ENCODE results near the gene SPIRE1.

Gene SPIRE1

DNA sequence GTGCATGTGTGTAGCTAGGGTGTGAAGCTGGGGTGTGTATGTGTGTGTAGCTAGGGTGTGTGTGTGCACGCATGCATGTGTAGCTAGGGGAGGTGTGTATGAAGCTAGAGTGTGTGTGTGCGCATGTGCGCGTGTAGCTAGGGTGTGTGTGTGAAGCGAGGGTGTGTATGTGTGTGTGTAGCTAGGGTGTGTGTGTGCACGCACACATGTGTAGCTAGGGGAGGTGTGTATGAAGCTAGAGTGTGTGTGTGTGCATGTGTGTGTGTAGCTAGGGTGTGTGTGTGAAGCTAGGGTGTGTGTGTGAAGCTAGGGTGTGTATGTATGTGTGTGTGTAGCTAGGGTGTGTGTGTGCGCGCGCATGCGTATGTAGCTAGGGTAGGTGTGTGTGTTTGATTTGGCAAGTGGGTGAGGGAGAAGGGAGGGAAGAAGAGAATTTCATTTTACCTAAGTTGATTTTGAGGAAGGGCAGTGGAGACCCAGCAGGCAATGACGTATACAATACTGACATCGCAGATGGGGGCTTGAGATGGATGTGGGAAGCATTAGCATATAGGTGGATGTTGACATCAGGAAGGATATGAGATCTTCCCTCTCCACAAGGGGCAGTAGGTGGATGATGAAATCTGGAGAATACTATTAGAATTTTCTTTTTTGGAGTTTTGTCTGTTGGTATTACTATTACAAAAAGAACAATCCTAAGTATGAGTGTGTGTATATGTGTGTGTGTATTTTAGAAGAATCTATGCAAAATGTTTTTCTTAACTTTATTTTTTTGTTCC, 179.4 kb downstream of the SPIRE1 start:
- no peak for DNase-seq

DNA sequence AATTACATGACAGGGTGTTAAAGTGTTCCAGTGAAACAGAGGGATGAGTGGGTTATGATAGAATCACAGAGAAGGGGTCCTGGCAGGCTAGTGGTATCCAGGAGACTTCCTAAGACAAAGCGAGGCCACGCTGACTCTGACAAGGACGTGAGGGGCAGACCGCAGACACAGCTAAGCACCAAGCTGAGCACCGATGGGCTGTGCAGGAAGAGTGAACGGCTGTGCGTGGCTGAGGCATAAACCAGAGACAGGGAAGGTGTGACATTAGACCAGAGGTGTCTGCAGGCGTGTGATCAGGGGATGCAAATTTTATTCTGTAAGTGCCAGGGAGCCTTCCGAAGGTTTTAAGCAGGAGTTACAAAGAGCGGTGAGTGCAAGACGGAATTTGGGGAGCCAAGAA, 180.3 kb downstream of the SPIRE1 start:
- peak; percentile 2 for DNase-seq

DNA sequence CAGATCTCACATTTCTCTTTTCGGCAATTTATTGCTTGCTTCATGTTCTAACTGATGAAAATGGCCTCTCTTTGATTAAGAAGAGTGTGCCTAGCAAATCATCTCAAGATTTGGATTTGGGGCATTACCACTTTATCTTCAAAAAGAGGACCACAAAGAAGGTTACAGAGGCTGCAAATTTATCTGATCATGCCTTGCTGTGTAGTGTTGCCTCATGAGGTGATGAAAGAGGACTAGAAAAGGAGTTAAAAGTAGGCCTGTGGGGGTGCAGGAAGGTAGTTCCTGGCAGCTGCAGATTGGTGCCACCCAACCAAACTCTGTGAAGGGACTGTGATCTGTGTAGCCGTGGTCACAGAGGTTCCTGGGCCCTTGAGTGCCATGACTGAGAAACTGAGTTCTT, 181.0 kb downstream of the SPIRE1 start:
- DNase-seq, result no peak

DNA sequence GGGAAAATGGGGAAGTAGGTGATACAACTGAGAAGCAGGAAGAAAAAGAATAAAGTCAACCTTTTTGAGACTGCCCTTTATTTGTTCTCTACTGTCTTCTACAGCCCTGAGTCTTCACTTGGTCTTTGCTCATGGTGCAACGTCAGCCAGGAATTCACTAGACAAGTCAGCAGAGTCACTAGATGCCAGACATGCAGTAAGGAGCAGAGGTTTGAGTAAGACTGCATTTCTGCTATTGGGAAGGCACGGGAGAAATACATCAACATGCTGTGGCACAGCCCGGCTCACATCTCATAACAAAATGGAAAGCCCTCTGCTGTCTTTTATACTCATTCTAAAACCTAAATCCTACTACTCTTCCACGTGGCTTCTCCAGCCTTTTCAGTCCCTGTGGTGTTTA, 183.0 kb downstream of the SPIRE1 start:
- DNase-seq, result no peak

DNA sequence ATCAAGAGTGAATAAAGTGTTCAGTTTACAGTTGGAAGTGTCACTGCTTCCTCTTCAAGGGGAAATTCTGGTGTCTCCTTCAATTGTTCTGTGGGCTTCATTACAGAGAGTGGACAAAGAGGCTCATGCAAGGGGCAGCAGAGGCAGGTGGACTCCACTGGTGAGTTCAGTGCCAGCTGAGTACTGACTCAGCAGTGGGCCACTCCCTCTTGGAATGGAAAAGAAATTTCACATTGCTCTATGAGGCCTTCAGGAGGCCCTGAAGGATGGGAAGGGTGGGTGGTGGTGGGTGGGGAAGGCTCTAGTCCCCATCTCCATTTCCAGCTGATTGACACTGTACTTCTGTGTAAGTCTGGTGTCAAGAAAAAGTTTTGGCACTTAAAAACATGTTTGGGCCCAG, 183.8 kb downstream of the SPIRE1 start:
- DNase-seq, result no peak

DNA sequence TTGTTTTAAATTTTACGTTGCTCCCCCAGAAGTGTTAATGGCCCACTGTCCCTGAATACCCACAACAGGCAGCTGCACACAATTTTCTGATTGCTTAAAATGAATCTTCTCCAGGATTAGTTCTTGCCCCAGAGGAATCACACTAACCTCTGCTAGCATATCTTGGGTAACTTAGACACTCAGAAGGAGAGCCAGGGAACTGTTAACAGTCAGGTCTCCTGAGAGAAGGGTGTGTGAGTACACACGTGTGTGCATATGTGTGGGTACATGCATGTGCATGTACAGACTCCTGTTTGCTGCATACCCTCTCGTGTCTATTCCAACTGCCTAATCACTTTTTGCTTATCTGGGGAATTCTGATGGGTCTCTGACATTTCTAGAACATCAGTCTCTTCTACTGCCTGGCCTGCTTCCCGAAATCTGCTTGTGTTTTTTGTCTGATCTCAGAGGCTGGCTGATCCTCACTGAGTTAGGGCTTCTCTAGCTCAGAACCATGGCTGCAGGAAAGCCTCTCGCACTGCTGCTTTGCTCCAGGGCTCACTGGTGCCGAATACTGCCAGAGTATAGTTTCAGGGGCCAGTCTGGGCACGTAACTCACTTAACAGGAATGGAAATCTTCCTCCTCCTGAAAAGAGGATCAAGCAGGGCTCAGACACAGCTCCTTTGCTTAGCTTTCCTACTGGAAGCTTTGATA, 187.4 kb downstream of the SPIRE1 start:
- no peak for DNase-seq

DNA sequence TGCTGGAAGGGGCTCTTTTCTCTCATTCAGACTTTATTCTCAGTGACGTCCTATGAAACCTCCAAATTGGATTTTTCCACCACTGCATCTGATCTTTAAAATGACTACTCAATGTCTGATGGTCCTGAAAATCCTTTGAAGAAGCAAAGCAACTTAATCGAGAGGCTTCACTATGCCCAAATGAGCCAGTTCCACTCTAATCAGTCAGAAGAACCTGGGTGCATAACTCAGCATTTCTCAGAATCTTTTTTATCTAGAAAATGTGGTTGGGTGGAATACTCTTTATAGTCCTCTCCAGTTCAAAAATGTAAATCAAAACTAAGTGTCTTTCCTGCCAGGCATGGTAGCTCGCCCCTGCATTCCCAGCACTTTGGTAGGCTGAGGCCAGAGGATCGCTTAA, 189.5 kb downstream of the SPIRE1 start:
- no peak for DNase-seq

DNA sequence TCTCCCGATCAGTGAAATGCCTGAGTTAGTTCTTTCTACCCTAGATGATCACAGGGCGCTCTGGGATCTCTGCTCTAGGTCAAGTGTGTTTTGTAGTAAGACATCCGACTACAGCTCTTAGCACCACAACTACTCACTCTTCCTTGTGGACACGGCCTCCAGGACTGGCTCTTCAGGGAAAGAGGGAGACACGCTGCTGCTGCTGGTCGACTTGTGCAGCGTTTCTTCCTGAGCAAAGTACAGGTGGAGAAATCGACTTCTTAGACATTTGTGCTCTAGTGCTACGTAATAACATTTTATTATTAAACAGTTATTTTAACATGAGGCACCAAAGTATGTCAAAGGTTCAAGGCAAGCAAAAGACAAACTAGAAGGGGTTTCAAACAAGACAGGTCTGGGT, 193.2 kb downstream of the SPIRE1 start:
- no peak for DNase-seq

DNA sequence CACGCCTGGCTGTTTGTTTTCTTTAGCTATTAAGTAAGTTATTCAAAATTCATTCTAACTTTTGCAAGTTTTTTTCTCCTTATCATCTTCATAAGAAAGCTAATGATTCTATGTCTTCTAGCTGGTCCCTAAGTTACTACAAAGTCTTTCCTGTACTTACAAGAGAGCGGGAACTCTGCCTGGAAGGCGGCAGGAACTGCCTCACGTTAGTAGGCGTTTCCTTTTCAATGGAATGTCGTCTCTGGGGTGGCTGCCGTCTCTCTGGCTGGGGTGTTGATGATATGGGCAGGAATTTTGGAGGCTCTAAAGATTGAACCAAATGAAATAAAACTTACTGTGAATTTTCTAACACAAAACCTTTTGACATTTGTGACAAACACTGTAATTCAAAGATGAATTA, 194.7 kb downstream of the SPIRE1 start:
- no peak for DNase-seq

DNA sequence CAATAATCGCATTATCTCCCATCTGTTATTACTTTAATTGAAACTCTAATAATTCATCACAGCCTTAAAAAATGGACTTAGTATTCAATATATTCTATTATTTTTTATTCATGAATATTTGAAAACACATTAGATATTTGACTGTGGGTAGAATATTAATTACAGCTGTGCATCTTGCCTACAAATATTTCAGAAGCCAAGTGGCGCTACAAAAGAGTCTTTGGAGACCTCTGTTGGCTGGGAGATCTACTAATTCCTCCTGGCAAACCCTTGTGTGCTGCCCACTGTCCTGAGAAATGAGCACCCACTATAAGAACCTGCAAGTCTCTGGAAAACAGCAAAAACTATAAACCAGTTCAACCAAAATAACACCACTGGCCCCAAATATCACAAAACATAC, 195.7 kb downstream of the SPIRE1 start:
- DNase-seq, result no peak

DNA sequence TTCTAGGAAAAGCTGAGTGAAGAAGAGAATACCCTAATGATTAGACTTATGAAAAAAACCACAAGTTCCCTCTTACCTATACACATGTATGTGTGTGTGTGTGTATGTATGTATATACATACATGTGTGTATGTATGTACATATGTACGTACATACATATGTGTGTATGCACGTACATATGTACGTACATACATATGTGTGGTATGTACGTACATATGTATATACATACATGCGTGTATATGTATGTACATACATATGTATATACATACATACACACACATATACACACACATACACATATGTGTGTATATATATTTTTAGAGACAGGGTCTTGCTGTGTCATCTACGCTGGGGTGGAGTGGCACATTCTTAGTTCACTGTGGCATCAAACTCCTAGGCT, 196.6 kb downstream of the SPIRE1 start:
- no peak for DNase-seq

DNA sequence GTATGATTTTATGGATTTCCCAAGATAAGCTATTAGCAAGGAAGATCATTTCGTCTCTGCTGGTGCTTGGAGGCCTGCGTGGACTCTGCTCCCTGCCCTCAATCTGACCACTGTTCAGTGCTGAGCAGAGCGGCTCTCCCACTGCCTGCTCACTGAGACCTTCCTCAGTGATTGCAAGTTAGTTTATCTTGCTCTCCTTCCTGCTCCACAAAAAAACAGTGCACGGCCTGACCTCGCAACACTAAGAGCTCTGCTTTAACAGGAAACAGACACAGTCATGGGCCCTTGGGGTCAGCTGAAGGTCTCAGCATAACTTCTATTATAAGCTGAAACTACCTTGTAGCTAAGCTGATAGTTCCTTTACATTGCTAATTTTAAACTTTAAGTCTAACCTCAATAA, 197.0 kb downstream of the SPIRE1 start:
- DNase-seq, result no peak

DNA sequence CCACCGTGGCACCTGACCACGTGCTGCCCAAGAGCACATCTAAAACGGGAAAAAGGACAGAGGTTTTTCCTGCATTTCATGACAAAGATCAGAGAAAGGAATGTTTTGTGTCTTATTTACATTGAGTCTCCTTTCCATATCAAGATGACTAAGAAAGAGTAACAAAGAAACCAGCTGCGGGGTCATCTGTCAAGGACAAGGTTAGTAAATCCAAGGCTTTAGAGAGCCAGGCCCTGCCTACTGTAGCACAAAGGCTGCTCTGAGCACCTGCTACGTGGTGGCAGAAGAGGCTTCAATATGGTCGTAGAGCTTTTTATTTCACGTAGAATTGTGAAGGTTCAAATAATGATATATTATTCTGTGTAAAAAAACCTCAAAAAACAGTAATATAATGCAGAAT, 199.1 kb downstream of the SPIRE1 start:
- DNase-seq, result no peak

DNA sequence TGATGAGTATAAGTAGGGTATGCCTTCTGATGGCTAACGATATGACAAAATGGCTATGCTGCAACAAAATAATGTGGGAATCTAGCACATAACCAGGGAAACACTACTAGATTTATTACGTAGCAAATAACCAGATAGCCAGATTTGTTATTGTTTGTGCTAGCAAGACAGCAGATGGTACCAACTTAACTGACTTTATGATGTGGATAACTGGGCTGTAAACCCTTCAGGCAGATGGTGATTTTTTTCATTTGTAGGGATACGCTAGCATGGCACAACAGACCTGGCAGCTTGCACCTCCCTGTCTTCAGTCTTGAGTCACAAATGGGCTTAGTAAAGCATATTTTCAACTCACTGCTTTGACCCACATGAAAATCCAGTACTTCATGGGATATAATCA, 201.5 kb downstream of the SPIRE1 start:
- DNase-seq, result no peak

DNA sequence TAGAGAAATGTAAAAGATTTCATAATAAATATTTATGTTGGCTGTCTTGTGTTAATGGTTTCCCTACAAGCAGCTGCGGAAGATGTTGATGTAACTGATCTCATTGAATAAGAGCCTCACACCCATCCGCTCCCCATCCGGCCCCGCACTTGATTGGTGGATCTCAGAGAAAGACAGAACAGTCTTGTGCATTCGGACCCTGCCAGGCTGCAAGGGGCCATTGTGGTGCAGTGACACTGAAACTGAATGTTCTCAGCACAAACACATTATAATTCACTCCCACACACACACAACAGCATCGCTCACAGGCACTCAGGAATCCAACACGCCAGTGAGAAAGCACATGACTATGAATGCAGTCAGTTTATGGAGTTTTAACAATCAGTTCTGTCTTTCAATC, 202.4 kb downstream of the SPIRE1 start:
- DNase-seq, result no peak

DNA sequence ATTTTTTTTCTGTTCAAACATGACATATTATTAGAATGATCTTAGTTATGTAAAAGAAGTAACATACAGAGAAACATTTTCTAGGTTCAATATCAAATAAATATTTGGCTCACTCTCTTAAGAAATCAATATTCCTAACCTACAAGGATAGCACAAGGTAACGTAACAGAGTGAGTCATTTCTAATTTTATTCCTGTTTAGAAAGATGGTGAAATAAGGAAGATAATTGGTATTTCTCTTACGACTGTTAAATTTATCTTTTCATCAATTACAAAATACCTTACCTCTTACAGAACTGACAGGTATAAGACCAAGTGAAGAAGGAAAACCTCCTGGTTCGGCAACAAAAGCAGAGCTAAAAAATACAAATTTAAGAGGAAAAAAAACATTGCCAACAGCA, 205.1 kb downstream of the SPIRE1 start:
- no peak for DNase-seq

DNA sequence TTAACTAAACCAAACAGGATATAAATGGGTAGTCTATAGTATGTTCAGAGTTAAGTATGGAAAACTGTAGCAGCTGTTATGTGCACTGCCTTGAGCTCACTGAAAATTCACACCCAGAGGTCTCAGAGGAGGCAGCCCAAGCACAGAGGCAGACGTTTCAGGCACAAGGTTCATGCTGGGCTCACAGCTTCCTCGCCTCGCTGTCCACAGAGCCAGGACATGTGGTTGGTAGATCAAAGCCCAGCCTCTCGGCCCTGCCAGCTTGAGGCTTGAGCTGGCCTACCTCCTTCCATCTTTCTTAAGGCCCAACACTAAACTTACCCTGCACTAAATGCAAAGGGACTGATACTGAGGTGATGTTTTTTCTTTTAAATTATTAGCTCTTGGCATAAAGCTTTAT, 206.5 kb downstream of the SPIRE1 start:
- no peak for DNase-seq

DNA sequence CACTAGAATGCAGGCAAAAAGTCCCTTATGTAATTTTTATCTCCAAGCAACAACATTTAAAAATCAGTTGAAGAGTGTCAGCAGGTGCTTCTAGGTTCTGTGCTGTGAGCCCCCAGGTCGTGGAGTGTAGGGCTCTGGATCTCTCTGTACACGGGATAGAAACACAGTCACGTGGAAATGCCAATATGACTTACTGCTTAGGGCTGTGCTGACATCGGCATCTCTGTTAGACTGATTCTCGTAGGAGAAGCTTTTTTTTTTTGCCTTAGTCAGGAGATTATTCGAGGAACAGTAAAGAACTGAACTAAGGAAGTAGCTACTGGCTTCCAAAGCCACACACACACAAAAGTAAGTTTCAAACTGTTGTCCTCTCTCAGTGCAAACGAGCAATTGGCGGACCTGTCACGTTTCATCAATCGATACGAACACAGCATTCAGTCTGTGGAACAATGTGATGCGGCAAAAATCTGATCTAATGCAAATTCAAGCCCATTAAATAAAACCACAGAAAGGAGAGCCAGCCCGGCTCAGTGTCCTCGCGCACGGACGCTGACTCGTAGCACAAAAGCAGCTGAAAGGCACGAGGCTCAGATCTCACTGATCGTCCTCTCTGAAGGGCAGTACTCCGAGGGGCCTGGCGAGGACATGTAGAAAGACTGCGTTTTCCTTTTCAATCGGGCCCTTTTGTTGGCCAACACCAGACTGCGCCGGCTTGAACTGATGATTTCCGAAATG, 208.7 kb downstream of the SPIRE1 start:
- no peak for DNase-seq

DNA sequence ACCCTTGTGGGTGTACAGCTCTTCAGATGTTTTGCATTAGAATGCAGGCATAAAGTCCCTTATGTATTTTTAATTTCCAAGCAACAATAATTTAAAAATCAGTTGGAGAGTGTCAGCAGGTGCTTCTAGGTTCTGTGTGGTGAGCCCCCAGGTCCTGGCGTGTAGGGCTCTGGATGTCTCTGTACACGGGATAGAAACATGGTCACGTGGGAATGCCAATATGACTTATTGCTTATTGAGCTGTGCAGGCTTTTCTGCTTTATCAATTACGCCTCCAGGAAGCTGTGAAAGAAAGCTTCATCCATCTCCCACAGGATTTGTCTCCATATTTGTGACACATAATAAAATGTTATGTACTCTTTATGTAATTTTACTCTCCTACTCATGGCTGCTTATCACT, 212.4 kb downstream of the SPIRE1 start:
- DNase-seq, result no peak

DNA sequence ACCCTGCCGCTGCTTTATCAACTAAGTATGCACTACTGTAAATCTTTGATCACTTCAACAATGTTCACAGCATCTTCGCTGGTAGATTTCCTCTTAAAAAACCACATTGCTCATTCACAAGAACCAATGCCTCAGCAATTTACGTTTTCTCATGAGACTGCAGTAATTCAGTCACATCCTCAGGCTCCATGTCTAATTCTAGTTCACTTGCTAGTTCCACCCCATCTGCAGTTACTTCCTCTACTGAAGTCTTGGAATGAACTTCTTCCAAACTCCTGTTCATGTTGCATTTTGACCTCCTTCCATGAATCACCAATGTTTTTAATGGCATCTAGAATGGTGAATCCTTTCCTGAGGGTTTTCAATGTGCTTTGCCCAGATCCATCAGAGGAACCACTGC, 214.4 kb downstream of the SPIRE1 start:
- DNase-seq, result no peak

DNA sequence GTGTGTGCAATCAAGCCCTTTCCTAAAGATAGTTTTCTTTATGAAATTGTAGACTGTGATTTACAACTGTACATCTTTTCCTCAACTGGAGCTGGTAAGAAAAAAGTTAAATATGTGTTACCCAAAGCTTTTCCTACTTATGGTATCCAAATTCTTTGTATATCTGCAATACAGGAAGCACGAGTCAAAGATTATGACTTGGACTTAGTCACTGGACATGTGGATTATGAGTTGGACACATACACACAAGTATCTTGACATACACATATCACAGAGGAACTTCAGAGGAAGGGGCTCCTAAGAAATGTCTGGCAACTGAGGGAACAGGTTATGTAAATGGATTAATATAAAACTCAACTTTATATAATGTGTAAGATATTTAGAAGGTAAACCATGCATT, 215.0 kb downstream of the SPIRE1 start:
- DNase-seq, result no peak

DNA sequence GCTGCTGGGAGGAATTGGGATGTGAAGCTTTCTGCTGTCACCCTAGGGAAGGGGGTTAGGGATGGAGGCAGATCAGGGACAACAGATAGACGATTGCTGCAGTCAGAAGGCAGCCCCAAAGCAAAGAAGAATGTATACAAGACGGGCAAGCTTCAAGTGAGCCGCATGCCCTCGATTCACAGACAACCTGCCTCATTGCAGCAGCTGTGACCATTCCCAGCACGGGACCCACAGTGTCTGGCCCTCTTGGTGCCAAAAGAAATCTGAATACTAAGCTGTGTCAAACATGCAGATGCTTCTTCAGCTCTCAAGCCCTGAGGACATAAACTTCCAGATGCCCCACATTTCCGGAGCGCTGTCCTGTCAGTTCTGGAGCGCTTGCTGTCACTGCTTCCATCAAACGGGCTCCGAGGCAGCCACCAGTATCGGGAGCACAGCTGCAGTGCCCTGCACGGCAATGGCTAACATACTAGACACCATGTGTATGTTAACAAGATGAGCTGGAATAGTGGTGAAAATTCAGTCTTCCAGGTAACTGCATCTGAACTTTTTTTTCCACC, 216.4 kb downstream of the SPIRE1 start:
- no peak for DNase-seq

DNA sequence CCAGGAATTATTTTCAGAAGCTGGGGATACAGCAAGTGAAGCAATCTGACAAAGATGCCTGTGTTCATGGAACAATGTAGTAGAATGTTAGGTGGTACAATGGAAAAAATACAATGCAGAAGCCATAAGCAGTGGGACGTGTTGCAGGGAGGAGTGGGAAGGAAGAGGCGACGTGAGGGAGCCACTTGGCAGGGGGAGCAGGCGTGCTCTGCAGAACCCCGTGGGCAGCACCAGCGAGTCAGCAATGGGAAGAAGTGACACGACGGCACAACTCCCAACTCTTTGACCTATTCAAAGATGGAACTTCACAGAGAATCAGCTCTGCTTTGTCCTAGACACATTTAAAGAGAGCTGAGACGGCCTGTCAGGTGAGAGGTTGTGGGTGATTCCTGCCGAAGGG, 219.7 kb downstream of the SPIRE1 start:
- no peak for DNase-seq

DNA sequence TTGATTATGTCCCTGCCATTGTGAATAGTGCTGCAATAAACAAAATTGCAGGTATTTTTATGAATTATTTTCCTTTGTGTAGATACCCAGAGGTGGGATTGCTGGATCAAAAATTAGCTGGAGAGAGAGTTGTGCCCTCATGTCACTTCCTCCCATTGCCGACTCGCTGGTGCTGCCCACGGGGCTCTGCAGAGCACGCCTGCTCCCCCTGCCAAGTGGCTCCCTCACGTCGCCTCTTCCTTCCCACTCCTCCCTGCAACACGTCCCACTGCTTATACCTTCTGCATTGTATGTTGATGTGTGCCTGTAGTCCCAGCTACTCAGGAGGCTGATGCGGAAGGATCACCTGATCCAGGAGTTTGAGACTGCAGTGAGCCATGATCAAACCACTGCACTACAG, 222.0 kb downstream of the SPIRE1 start:
- DNase-seq, result no peak

Data from CD4-positive, alpha-beta T cell treated with Interleukin-12 subunit alpha and Interleukin-12 subunit beta, for 1 hour (primary cell).